GM21367 (cell line): ENCODE results near the gene HACE1.

ENCODE experiments used
- ATAC-seq: cut with Tn5 transposase; IDR thresholded peaks from one replicate; pipeline ENCODE4 v1.9.1; 2021; ENCODE audit not compliant: unreplicated experiment

HACE1 gene

GRCh38 chr6:104689551-104690205 lies 170.0 kb downstream of the HACE1 start:
- ATAC-seq = no peak

GRCh38 chr6:104688283-104688969 lies 171.3 kb downstream of the HACE1 start:
- ATAC-seq = peak; percentile 59

GRCh38 chr6:104686550-104687175 lies 173.1 kb downstream of the HACE1 start:
- ATAC-seq = no peak

- no peak for ATAC-seq
These were observed 173.7 kb downstream of the HACE1 start for GRCh38 chr6:104685871-104686549.

- no peak for ATAC-seq
These were observed 174.8 kb downstream of the HACE1 start for GRCh38 chr6:104684911-104685415.

- ATAC-seq = no peak
These were observed 175.9 kb downstream of the HACE1 start for GRCh38 chr6:104683809-104684208.

GRCh38 chr6:104682722-104683643 lies 176.7 kb downstream of the HACE1 start:
- peak; percentile 90 for ATAC-seq

GRCh38 chr6:104680539-104680938 lies 179.2 kb downstream of the HACE1 start:
- no peak for ATAC-seq

- no peak for ATAC-seq
These were observed 179.7 kb downstream of the HACE1 start for GRCh38 chr6:104679971-104680370.
